ENCODE data around the gene SH2D2A.

SH2D2A gene

DNA sequence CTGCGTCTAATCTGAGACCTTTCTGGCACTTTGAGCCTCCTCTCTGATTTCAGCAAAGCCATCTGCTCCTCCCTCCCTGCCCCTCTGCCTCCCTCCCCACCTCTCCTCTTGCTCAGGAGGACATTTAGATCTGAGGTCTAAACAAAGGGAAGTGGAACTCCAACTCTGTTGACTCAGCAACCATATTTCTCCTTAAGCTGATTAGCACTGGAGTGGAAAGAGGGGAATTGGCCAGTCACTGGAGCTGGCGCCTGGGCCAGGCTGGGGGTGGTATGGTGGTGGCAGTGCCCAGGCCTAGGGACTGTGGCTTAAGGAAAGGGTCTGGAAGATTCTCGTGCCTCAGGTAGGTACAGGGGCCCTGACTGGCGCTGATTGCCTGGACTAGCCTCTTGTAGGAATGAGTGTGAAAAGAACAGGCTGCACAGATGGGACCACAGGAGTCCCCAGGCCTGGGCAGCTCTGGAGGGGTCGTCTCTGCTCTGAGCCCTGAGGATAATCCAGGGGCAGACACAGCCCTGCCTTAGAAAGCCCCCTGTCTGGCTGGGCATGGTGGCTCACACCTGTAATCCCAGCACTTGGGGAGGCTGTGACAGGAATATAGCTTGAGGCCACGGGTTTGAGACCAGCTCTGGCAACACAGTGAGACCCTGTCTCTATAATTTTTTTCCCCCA, 11.9 kb downstream of the SH2D2A start:
- Histone ChIP-seq H3F3A (ENCODE audit: low read depth) (no peaks in the 10 kb centered on the region), H2AFZ (ENCODE audit: low read length) (no peak overlapping the region), H3K9me2 (replicated peaks; ENCODE audit: low read depth, low read length) (no peaks in the 10 kb centered on the region), H3K4me3 (ENCODE audit: low read length, poor library complexity, severe bottlenecking) (no peak overlapping the region), H3K9me3 (ENCODE audit: insufficient read depth, low read depth, low read length) (no peaks in the 10 kb centered on the region), H3K79me2 (ENCODE audit: insufficient read depth, low read length) (no peaks in the 10 kb centered on the region), H3K36me3 (ENCODE audit: insufficient read depth, low read length) (peaks cover 30% of the 10 kb centered on the region), H3K4me1 (ENCODE audit: insufficient read depth, low read length, poor library complexity, severe bottlenecking) (peaks cover 11% of the 10 kb centered on the region), H3K27me3 (ENCODE audit: insufficient read depth, low read length, poor library complexity, severe bottlenecking) (no peaks in the 10 kb centered on the region), H4K20me1 (ENCODE audit: insufficient read depth, low read length, poor library complexity, severe bottlenecking) (no peaks in the 10 kb centered on the region), H3K9ac (ENCODE audit: low read depth, low read length, poor library complexity, severe bottlenecking) (no peak overlapping the region), H3K4me2 (ENCODE audit: low read depth, low read length, poor library complexity, severe bottlenecking) (no peak overlapping the region)
- TF ChIP-seq, protein P1, sequence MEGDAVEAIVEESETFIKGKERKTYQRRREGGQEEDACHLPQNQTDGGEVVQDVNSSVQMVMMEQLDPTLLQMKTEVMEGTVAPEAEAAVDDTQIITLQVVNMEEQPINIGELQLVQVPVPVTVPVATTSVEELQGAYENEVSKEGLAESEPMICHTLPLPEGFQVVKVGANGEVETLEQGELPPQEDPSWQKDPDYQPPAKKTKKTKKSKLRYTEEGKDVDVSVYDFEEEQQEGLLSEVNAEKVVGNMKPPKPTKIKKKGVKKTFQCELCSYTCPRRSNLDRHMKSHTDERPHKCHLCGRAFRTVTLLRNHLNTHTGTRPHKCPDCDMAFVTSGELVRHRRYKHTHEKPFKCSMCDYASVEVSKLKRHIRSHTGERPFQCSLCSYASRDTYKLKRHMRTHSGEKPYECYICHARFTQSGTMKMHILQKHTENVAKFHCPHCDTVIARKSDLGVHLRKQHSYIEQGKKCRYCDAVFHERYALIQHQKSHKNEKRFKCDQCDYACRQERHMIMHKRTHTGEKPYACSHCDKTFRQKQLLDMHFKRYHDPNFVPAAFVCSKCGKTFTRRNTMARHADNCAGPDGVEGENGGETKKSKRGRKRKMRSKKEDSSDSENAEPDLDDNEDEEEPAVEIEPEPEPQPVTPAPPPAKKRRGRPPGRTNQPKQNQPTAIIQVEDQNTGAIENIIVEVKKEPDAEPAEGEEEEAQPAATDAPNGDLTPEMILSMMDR (conservative IDR thresholded peaks at IDR 0.05; ENCODE audit: low read length) = no peak
- TF ChIP-seq EZH2phosphoT487 (IDR thresholded peaks at IDR 0.05; ENCODE audit: borderline replicate concordance) = no peak

DNA sequence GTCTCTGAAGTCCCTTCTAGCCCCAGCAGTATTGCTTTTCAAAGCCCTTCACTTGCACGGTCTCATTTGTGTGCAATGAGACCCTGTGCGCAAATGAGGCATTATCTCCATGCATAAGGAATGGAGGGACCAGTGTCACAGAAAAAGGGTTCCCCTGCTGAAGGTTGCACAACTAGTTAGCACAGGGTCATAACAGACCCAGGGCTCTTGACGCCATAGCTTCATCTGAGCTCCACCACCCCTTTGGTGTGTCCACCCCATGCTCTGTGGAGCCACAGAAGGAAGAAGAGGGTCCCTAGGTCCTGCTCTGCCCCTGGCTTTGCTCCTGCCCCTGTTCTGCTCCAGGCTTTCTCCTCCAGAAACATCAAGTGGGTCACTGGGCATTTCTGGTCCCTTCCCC, 12.6 kb downstream of the SH2D2A start:
- TF ChIP-seq, protein P1 (conservative IDR thresholded peaks at IDR 0.05; ENCODE audit: low read length) = no peak
- TF ChIP-seq EZH2phosphoT487 (IDR thresholded peaks at IDR 0.05; ENCODE audit: borderline replicate concordance) = no peak
- H3K36me3 ChIP-seq (ENCODE audit: insufficient read depth, low read length) = peaks cover 34% of the 10 kb centered on the region

DNA sequence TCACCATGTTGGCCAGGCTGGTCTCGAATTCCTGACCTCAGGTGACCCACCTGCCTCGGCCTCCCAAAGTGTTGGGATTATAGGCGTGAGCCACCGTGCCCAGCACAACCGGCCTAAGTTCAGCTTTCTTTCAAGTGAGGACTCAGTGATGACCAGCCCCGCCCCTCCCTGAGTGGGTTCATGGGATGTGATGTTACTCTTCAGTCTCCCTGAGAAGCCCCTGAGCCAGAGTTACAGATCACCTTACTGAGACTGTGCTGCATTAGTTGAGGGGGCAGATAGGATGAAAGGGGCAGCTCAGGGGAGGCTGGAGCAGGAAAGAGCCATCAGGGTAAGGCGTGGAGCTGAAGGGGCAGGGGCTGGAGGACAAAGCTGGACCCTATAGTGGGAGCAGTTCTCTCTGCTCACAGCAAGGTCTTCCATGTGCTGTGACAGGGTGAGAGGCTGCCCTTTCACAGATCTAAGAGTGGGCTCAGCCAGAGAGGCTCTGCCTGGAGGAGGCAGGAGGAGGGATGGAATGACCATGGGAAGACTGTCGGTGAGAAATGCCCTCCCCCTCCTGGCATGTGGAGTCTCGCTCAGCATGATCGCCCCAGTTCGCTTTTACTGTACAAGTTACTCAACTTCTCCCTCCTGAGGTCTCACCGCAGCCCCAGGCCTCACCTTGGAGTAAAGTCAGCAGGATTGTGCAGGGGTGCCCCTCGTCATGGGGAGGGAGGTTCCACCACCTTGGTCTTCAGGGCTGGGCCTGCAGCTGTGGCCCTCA, 13.4 kb downstream of the SH2D2A start:
- H3K36me3 ChIP-seq (ENCODE audit: insufficient read depth, low read length) = peaks cover 42% of the 10 kb centered on the region
- TF ChIP-seq, protein P1 (conservative IDR thresholded peaks at IDR 0.05; ENCODE audit: low read length) = no peak
- TF ChIP-seq EZH2phosphoT487 (IDR thresholded peaks at IDR 0.05; ENCODE audit: borderline replicate concordance) = no peak
- no peaks in the 10 kb centered on the region for H3F3A ChIP-seq (ENCODE audit: low read depth)
- no peaks in the 10 kb centered on the region for H3K9me3 ChIP-seq (ENCODE audit: insufficient read depth, low read depth, low read length)
- H3K9me2 ChIP-seq (replicated peaks; ENCODE audit: low read depth, low read length) = no peaks in the 10 kb centered on the region
- no peaks in the 10 kb centered on the region for H3K79me2 ChIP-seq (ENCODE audit: insufficient read depth, low read length)
- H4K20me1 ChIP-seq (ENCODE audit: insufficient read depth, low read length, poor library complexity, severe bottlenecking) = no peaks in the 10 kb centered on the region
- no peak overlapping the region for H3K4me2 ChIP-seq (ENCODE audit: low read depth, low read length, poor library complexity, severe bottlenecking)
- H3K27me3 ChIP-seq (ENCODE audit: insufficient read depth, low read length, poor library complexity, severe bottlenecking) = no peaks in the 10 kb centered on the region
- H3K4me3 ChIP-seq (ENCODE audit: low read length, poor library complexity, severe bottlenecking) = no peak overlapping the region
- H3K4me1 ChIP-seq (ENCODE audit: insufficient read depth, low read length, poor library complexity, severe bottlenecking) = peaks cover 11% of the 10 kb centered on the region
- H2AFZ ChIP-seq (ENCODE audit: low read length) = no peak overlapping the region
- H3K9ac ChIP-seq (ENCODE audit: low read depth, low read length, poor library complexity, severe bottlenecking) = no peak overlapping the region

More for the DNA sequence above, 12.6 kb downstream of the SH2D2A start:
- Histone ChIP-seq H3F3A (ENCODE audit: low read depth) (no peaks in the 10 kb centered on the region), H3K79me2 (ENCODE audit: insufficient read depth, low read length) (no peaks in the 10 kb centered on the region), H3K27me3 (ENCODE audit: insufficient read depth, low read length, poor library complexity, severe bottlenecking) (no peaks in the 10 kb centered on the region), H2AFZ (ENCODE audit: low read length) (no peak overlapping the region), H3K9me3 (ENCODE audit: insufficient read depth, low read depth, low read length) (no peaks in the 10 kb centered on the region), H4K20me1 (ENCODE audit: insufficient read depth, low read length, poor library complexity, severe bottlenecking) (no peaks in the 10 kb centered on the region), H3K9me2 (replicated peaks; ENCODE audit: low read depth, low read length) (no peaks in the 10 kb centered on the region), H3K4me3 (ENCODE audit: low read length, poor library complexity, severe bottlenecking) (no peak overlapping the region), H3K4me1 (ENCODE audit: insufficient read depth, low read length, poor library complexity, severe bottlenecking) (peaks cover 11% of the 10 kb centered on the region), H3K9ac (ENCODE audit: low read depth, low read length, poor library complexity, severe bottlenecking) (no peak overlapping the region), H3K4me2 (ENCODE audit: low read depth, low read length, poor library complexity, severe bottlenecking) (no peak overlapping the region)
